GM19395 (cell line): ENCODE results near the gene FSD1.
"Not testable (repeated sequence)": the region's sequence is repeated elsewhere in the genome, so short reads cannot be mapped to it uniquely, and the experiment has no call there.

Source experiments
- ATAC-seq: cut with Tn5 transposase; IDR thresholded peaks from one replicate; pipeline ENCODE4 v1.9.1; 2021; ENCODE audit warnings: mild to moderate bottlenecking, moderate library complexity; ENCODE audit not compliant: unreplicated experiment

The FSD1 gene

GRCh38 chr19:4304538-4305256 lies at the start of gene FSD1:
Gene FSD1 (plus strand): TSS chr19:4304598. CDS start chr19:4304747, 149 bp downstream.
- no peak for ATAC-seq

DNA sequence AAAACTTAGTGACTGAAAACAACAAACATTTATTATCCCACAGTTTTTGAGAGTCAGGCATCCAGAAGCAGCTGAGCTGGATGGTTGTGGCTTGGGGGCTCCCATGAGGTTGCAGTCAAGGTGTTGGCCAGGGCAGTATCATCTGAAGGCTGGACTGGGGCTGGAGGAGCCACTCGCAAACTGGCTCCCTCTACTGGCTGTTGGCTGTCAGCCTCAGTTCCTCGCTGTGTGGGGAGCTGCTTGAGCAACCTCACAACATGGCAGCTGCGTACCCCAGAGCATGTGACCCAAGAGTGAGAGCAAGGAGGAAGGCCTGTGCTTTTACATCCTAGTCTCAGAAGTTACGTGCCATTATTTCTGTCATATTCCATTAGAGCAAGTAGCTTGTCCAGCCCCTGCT lies 47.8 kb upstream of the FSD1 start:
- ATAC-seq, result no peak

- ATAC-seq, result no peak
Measured at GRCh38 chr19:4257025-4257424, 47.4 kb upstream of the FSD1 start.

- no peak for ATAC-seq
Measured at GRCh38 chr19:4258181-4258580, 46.2 kb upstream of the FSD1 start.

DNA sequence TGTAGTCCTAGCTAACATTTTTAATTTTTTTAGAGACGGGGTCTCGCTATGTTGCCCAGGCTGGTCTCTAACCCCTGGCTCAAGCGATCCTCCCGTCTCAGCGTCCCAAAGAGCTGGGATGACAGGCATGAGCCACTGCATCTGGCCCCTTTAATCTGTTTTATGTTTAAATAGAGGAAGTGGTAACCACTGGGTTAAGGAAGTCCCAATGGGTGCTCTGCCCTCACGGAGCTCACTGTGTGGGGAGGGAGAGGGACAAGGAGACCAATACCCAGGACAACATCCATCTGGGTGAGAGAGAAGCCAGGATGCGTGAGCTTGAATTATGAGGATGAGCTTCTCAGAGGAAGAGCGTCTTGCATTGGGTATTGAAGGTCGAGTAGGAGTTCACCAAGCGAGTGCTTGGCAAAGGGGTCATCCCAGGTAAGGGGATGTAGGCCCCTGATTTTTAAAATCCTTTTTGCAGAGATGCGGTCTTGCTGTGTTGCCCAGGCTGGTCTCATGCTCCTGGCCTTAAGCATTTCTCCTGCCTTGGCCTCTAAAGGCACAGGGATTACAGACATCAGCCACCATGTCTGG lies 43.7 kb upstream of the FSD1 start:
- ATAC-seq, result no peak

DNA sequence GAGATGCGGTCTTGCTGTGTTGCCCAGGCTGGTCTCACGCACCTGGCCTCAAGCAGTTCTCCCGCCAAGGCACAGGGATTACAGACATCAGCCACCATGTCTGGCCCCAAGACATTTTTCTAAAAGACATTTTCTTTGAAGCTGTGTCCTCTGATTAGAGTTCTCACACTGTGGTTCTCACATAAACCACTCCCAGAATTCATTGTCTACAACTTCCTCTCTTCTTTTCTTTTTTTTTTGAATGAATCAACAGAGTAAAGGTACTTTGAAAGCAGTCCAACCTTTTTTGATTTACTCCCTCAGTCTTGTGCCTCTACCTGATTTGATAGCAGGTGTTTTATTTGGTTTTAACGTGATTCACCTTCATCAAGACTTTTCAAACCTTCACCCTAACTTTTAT lies 39.6 kb upstream of the FSD1 start:
- ATAC-seq, result no peak

GRCh38 chr19:4266253-4267000 lies 38.0 kb upstream of the FSD1 start:
- no peak for ATAC-seq

DNA sequence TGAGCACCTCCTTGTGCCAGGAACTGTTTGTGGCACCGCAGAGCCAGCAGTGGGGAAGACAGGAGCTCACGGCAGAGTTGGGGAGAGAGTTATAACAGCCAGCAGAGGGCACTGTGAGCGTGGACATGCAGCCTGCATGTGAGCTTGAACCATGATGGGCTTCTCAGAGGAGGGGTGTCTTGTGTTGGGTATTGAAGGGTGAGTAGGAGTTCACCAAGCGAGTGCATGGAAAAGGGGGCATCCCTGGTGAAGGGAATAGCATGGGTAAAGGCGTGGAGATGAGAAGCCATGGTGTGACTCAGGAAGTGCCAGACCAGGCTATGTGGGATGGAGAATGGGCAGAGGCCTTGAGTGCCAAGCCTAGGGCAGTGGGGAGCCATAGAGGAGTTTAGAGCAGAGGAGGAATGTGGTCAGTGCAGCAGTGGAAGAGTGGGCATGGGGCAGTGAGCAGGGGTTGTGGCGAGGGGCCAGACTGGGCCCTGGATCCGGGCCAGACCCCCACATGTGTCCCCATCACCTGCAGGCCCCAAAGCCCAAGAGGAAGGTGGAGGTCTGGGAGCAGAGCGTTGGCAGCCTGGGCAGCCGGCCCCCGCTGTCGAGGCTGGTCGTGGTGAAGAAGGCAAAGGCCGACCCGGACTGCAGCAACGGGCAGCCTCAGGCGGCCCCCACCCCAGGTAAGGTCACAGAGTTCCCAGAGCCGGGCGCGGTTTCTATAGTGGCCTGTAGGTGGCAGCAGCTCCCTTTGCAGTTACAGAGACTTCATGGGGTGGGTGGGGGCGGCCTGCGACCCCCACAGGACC lies 37.1 kb upstream of the FSD1 start:
- no peak for ATAC-seq

GRCh38 chr19:4267901-4268815 lies 36.2 kb upstream of the FSD1 start:
- no peak for ATAC-seq

DNA sequence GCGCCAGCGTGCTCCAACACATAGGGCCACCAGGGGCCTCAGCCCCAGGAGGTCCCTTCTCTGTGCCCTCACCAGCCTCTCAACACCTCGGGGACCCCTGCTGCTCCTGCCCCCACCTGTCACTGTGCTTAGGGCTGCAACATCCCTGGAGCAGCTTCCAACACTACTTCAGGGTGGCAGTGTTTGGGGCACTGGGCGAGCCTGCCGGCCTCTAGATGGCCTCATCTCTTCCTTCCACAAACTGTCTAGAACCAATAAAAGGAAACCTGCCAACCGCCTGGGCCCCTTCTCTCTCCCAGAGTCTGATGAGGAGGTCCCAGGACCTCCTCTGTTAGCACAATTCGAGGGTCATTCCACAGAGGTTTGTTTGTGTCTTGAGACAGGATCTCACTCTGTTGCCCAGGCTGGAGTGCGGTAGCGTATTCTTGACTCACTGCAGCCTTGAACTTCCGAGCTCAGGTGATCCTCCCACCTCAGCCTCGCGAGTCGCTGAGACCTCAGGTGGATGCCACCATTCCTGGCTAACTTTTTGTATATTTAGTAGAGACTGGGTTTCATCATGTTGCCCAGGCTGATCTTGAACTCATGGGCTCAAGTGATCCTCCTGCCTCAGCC lies 35.5 kb upstream of the FSD1 start:
- no peak for ATAC-seq

DNA sequence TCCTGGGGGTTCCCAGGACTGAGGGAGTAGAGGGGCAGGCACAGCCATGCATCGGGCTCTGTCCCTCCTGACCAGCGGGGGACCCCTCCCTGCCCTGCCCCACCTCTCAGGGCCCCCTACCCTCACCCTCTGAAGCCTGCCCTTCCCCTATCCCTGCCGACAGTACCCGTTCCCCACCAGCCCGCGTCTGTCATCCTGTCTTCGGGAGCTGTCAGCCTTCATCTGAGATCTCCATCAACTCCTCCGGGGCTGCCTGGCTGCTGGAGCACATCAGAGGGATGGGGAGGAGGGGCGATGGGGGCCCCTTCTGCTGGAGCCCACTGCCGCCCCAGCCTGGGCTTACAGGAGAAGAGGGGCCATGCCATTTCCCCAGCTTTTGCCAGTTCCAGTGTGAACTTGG lies 31.5 kb upstream of the FSD1 start:
- ATAC-seq, result no peak

- not testable (repeated sequence) for ATAC-seq
Measured at GRCh38 chr19:4274321-4274686, 30.1 kb upstream of the FSD1 start.

- no peak for ATAC-seq
Measured at GRCh38 chr19:4277191-4277696, 27.2 kb upstream of the FSD1 start.

DNA sequence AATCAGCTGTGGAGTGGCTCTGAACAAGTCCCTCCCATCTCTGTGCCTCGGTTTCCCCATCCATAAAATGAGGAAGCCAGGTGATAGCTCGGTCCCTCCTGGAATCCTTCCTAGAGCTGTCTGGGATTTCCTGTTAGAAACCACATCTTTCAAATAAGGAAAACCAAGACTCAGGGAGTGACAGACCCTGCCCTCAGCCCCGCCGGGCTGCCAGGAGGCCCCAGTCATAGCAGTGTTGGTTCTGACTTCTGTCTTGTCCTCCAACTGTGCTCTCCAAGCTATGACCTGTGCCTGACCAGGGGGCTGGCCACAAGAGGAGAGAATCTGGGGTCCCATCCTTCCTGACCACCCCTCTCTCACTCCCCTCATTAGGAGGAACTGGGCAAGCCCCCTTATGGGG lies 26.4 kb upstream of the FSD1 start:
- ATAC-seq, result no peak

GRCh38 chr19:4278419-4279266 lies 25.8 kb upstream of the FSD1 start, which contains the start of gene SHD:
Gene SHD (plus strand): TSS chr19:4279266. CDS start chr19:4280064, 798 bp downstream.
- ATAC-seq, result no peak

GRCh38 chr19:4279267-4279529 lies 25.2 kb upstream of the FSD1 start:
- ATAC-seq, result no peak

DNA sequence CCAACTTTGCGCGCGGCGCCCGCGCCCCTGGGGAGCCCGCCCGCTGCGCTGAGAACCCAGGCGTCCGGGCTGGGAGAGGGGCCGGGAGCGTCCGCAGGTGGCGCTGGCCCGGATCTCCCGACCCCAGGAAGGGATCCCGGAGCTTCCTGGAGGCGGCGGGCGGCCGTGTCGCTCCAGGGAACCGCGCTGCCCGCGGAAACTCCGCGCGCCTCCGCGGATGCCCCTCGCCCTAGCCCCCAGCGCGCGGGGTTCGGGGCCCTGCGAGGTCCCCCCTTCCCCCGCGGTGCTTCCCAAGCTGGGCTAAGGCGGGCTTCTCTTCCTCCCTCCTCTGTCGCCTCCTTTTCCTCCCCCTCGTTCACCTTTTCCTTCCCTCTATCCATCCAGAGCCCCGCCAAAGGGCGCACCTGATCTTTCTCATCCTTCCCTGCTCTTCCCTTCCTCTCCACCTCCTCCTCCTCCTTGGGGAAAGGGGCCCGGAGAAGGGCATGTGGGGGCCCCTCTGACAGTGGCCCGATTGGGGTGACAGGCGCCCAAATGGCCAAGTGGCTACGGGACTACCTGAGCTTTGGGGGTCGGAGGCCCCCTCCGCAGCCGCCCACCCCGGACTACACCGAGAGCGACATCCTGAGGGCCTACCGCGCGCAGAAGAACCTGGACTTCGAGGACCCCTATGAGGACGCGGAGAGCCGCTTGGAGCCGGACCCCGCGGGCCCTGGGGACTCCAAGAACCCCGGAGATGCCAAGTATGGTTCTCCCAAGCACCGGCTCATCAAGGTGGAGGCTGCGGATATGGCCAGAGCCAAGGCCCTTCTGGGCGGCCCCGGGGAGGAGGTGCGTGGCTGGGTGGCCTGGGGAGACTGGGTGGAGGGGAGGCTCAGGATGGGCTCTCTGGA lies 24.6 kb upstream of the FSD1 start:
- no peak for ATAC-seq
